Peyer's patch (tissue), 4 donors: Measurements from ENCODE around the gene DEGS1. TPM values are rescaled to one million over a fixed set of nuclear protein-coding genes. Genes with fewer than 3 reads are reported as not detected.

Source experiments
- DNase-seq, 3 donors: peaks; one replicate each; pipeline ENCODE4 v3.0.0-alpha.2; 2017 to 2019
- H3K27ac ChIP-seq, 4 donors: fragments of 200-600 bp; sonication (generic); one replicate each; pipeline ENCODE4 v1.5.1; 2016 to 2019
- H3K27me3 ChIP-seq, 2 donors: fragments of 200-600 bp; sonication (generic); one replicate each; pipeline ENCODE4 v1.5.1; 2019
- H3K36me3 ChIP-seq, 3 donors: fragments of 200-600 bp; sonication (generic); one replicate each; pipeline ENCODE4 v1.5.1; 2016 to 2019
- H3K4me1 ChIP-seq, 4 donors: fragments of 200-600 bp; sonication (generic); one replicate each; pipeline ENCODE4 v1.5.1; 2016 to 2019
- H3K4me3 ChIP-seq, 4 donors: fragments of 200-600 bp; sonication (generic); 1 replicate in 3 of 4; 2 replicates in 1 of 4; pipeline ENCODE4 v1.5.1; 2016 to 2019; ENCODE audit warnings: mild to moderate bottlenecking in 1 of 4
- H3K9me3 ChIP-seq, 4 donors: fragments of 200-600 bp; sonication (generic); one replicate each; pipeline ENCODE4 v1.5.1; 2016 to 2019; ENCODE audit warnings: mild to moderate bottlenecking in 1 of 4
- POLR2A ChIP-seq, 2 donors: fragments of 450-650 bp; IDR thresholded peaks; one replicate each; pipeline ENCODE4 v1.5.1; 2017; ENCODE audit warnings: antibody characterized with exemption in 2 of 2, mild to moderate bottlenecking in 2 of 2, moderate library complexity in 2 of 2
- total RNA-seq, 4 donors: library from RNA; depleted of rRNA; stranded (reverse); fragments of >200 nt; gene quantifications; one replicate each; pipeline ENCODE4 v1.1.0, GENCODE V29; 2016
- TF ChIP-seq, protein P1 (sequence below), 6 experiments: fragments of 450-650 bp in 4 of 6; fragments of 200-600 bp in 2 of 6; sonication (generic) in 1 of 6; IDR thresholded peaks; one replicate each; pipeline ENCODE4 v1.5.1; 2017 to 2019; ENCODE audit warnings: antibody characterized with exemption in 6 of 6, mild to moderate bottlenecking in 3 of 6, moderate library complexity in 1 of 6

Gene DEGS1
- total RNA-seq, 4 donors from 2014 or later, result 14.6 to 46.4 (median 20.0) TPM

DNA sequence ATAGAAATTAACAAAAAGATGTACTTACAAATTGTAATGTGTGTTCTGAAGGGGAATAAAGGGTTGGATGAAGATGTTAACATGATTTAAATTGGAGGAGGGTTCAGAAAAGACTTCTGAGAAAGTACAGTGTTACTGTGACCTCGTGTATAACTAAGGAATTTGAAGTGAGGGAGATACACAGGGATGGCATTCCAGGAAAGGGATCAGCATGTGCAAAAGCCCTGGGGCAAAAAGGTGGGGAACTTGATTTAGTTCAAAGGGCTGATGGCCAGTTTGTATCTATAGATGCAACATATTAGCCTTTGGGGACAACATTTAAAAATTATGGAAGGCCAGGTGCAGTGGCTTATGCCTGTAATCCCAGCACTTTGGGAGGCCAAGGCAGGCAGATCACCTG, 33.3 kb upstream of the DEGS1 start:
- DNase-seq, result no peak
- H3K9me3 ChIP-seq, result no peaks in the 10 kb centered on the region
- H3K27ac ChIP-seq, result no peak overlapping the region
- H3K27me3 ChIP-seq, result no peaks in the 10 kb centered on the region
- H3K4me3 ChIP-seq, result no peak overlapping the region
- peaks cover 0 to 15% (median 0%) of the 10 kb centered on the region in 3 donors for H3K36me3 ChIP-seq
- H3K4me1 ChIP-seq, result no peaks in the 10 kb centered on the region
- TF ChIP-seq, protein P1, sequence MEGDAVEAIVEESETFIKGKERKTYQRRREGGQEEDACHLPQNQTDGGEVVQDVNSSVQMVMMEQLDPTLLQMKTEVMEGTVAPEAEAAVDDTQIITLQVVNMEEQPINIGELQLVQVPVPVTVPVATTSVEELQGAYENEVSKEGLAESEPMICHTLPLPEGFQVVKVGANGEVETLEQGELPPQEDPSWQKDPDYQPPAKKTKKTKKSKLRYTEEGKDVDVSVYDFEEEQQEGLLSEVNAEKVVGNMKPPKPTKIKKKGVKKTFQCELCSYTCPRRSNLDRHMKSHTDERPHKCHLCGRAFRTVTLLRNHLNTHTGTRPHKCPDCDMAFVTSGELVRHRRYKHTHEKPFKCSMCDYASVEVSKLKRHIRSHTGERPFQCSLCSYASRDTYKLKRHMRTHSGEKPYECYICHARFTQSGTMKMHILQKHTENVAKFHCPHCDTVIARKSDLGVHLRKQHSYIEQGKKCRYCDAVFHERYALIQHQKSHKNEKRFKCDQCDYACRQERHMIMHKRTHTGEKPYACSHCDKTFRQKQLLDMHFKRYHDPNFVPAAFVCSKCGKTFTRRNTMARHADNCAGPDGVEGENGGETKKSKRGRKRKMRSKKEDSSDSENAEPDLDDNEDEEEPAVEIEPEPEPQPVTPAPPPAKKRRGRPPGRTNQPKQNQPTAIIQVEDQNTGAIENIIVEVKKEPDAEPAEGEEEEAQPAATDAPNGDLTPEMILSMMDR (IDR thresholded peaks at IDR 0.05), result no peak
- TF ChIP-seq POLR2A (IDR thresholded peaks at IDR 0.05), result no peak

DNA sequence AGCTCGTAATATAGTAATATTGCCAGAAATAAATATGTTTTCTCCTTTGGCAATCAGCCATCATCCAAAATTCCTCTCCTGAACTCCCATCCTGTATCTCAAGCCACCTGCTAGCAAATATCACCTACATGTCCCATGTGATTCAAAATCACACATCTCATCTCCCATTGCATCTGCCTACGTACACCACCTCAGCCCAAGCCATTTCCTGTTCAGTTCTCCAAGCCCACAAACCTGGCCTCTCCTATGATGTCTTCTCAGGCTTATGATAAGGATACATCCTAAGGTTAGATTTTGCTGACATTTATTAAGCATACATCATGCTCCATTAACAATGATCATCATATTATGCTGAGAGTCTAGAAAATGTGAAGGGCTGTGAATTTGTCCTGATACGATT, 31.9 kb upstream of the DEGS1 start:
- H3K27me3 ChIP-seq, result no peaks in the 10 kb centered on the region
- DNase-seq, result no peak
- H3K27ac ChIP-seq, result no peak overlapping the region
- H3K4me3 ChIP-seq, result no peak overlapping the region
- H3K4me1 ChIP-seq, result no peaks in the 10 kb centered on the region
- H3K9me3 ChIP-seq, result no peaks in the 10 kb centered on the region
- TF ChIP-seq, protein P1 (IDR thresholded peaks at IDR 0.05), result no peak
- TF ChIP-seq POLR2A (IDR thresholded peaks at IDR 0.05), result no peak
- peaks cover 0 to 25% (median 0%) of the 10 kb centered on the region in 3 donors for H3K36me3 ChIP-seq

DNA sequence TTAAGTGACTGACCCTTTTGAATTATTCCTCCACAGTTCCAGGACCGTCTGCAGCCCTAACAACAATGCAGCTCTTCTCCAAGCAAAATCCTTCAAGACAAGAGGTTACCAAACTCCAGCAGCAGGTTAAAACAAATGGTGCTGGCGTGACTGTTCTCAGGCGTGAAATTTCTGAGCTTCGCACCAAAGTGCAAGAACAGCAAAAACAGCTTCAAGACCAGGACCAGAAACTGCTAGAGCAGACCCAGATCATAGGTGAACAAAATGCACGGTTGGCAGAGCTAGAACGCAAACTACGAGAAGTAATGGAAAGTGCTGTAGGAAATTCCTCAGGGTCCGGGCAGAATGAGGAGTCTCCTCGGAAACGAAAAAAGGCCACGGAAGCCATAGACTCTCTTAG, 25.7 kb upstream of the DEGS1 start:
- DNase-seq, result no peak
- TF ChIP-seq, protein P1 (IDR thresholded peaks at IDR 0.05), result no peak
- TF ChIP-seq POLR2A (IDR thresholded peaks at IDR 0.05), result no peak
- Histone ChIP-seq H3K9me3 (no peaks in the 10 kb centered on the region), H3K27ac (no peak overlapping the region), H3K4me3 (no peak overlapping the region), H3K27me3 (no peaks in the 10 kb centered on the region), H3K4me1 (no peaks in the 10 kb centered on the region), H3K36me3 (peaks cover 0 to 82% (median 7%) of the 10 kb centered on the region in 3 donors)

DNA sequence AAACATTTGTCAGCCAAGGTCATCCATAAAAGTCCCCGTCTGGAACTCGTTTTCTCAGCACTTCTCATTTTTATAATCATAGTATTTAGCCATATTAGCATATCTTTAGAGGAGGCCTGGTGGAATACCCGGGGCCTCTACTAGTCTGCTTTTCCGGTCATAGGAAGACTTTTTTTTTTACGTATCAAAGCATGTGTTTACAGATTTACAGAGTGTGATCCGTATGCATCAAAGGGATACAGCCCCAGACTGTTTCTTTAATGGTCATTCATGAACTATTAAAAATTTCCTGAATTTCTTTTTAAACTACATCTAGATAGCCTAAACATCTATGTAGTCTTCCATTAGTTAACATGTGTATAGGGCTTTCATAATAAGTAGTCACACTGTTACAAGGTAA, 23.5 kb upstream of the DEGS1 start:
- H3K36me3 ChIP-seq, result peaks cover 0 to 67% (median 7%) of the 10 kb centered on the region in 3 donors

DNA sequence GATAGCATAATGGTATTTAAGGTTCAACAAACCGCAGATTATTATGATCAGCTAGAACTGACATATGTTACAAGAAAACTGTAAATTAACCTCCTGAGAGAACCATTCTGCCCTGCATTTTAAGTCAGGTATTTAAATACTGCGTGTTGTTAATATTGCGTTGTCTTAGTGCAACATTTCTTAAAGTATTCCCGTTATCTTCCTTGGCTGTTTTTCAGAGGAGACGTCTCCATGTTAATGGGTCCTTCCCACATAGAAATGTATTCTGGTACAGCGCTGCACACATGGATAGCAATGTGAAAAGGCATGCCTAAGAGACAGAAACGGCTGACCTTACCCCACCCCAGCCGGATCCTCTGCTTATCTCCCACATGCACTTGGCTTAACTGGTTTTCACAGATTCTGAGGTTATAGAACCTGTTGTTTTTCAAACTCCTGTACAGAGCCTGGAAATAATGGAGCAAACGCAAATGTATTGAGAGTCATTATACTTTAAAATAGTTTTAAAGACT, 22.8 kb upstream of the DEGS1 start:
- H3K9me3 ChIP-seq, result no peaks in the 10 kb centered on the region
- no peak overlapping the region for H3K27ac ChIP-seq
- H3K4me3 ChIP-seq, result no peak overlapping the region
- H3K4me1 ChIP-seq, result no peaks in the 10 kb centered on the region
- no peaks in the 10 kb centered on the region for H3K27me3 ChIP-seq
- H3K36me3 ChIP-seq, result peaks cover 0 to 64% (median 7%) of the 10 kb centered on the region in 3 donors
- no peak for DNase-seq
- TF ChIP-seq, protein P1 (IDR thresholded peaks at IDR 0.05), result no peak
- TF ChIP-seq POLR2A (IDR thresholded peaks at IDR 0.05), result no peak

More for the DNA sequence above, 23.5 kb upstream of the DEGS1 start:
- no peak for DNase-seq
- TF ChIP-seq, protein P1 (IDR thresholded peaks at IDR 0.05), result no peak
- no peak for TF ChIP-seq POLR2A (IDR thresholded peaks at IDR 0.05)
- no peaks in the 10 kb centered on the region for H3K4me1 ChIP-seq
- no peaks in the 10 kb centered on the region for H3K27me3 ChIP-seq
- H3K4me3 ChIP-seq, result no peak overlapping the region
- H3K27ac ChIP-seq, result no peak overlapping the region
- no peaks in the 10 kb centered on the region for H3K9me3 ChIP-seq

DNA sequence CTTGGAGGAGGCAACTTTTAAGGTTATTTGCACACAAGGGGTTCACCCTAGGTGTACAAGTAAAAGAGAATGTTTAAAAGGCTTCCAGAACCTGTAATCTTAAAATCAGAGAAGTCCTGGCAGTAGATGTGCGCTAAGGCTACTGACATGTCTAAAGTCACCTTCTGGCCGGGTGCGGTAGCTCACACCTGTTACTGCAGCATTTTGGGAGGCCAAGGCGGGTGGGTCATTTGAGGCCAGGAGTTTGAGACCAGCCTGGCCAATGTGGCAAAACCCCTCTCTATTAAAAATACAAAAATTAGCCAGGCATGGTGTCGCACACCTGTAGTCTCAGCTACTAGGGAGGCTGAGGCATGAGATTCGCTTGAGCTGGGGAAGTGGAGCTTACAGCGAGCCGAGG, 20.3 kb upstream of the DEGS1 start:
- Histone ChIP-seq H3K9me3 (no peaks in the 10 kb centered on the region), H3K36me3 (peaks cover 0 to 43% (median 7%) of the 10 kb centered on the region in 3 donors), H3K27me3 (no peaks in the 10 kb centered on the region), H3K4me1 (no peaks in the 10 kb centered on the region), H3K27ac (no peak overlapping the region), H3K4me3 (no peak overlapping the region)
- no peak for DNase-seq
- TF ChIP-seq POLR2A (IDR thresholded peaks at IDR 0.05), result no peak
